Skeletal muscle tissue (tissue), 4 donors: ENCODE results near the gene ITGA2. TPM values are rescaled to one million over a fixed set of nuclear protein-coding genes. Genes with fewer than 3 reads are reported as not detected.
"Not testable (repeated sequence)": the region's sequence is repeated elsewhere in the genome, so short reads cannot be mapped to it uniquely, and the experiment has no call there.

ENCODE experiments used
- H3K27ac ChIP-seq: one replicate; pipeline ENCODE4 v1.7.0; 2013; ENCODE audit warnings: mild to moderate bottlenecking, low read depth, low read length, inconsistent platforms
- H3K27me3 ChIP-seq, 3 donors: one replicate each; pipeline ENCODE4 v1.7.0; 2013; ENCODE audit warnings: low read length in 3 of 3; ENCODE audit not compliant: control insufficient read depth in 3 of 3, insufficient read depth in 3 of 3
- H3K36me3 ChIP-seq, 3 donors: one replicate each; pipeline ENCODE4 v1.7.0; 2013; ENCODE audit warnings: low read length in 3 of 3; ENCODE audit not compliant: control insufficient read depth in 3 of 3, insufficient read depth in 3 of 3
- H3K4me1 ChIP-seq, 3 donors: one replicate each; pipeline ENCODE4 v1.7.0; 2013; ENCODE audit warnings: low read length in 3 of 3, mild to moderate bottlenecking in 3 of 3; ENCODE audit not compliant: control insufficient read depth in 3 of 3, insufficient read depth in 3 of 3
- H3K4me3 ChIP-seq, 3 donors: one replicate each; pipeline ENCODE4 v1.7.0; 2013; ENCODE audit warnings: low read length in 3 of 3
- H3K9ac ChIP-seq, 3 donors: one replicate each; pipeline ENCODE4 v1.7.0; 2013; ENCODE audit warnings: low read length in 3 of 3, mild to moderate bottlenecking in 3 of 3, moderate library complexity in 2 of 3, low read depth in 1 of 3
- H3K9me3 ChIP-seq, 3 donors: one replicate each; pipeline ENCODE4 v1.7.0; 2013; ENCODE audit warnings: low read length in 3 of 3; ENCODE audit not compliant: control insufficient read depth in 3 of 3
- total RNA-seq: library from RNA; depleted of rRNA; stranded (reverse); fragments of >200 nt; gene quantifications from one replicate; pipeline ENCODE4 v1.2.3, GENCODE V29; 2014
- donor health status: Osteomylitis.

The ITGA2 gene
- total RNA-seq, 1 donor from 2014 or later: 15.7 TPM

- Histone ChIP-seq H3K9ac (no peak overlapping the region), H3K4me1 (no peaks in the 10 kb centered on the region), H3K27ac (no peak overlapping the region), H3K36me3 (no peaks in the 10 kb centered on the region), H3K9me3 (no peaks in the 10 kb centered on the region), H3K4me3 (no peak overlapping the region), H3K27me3 (no peaks in the 10 kb centered on the region)
Measured at GRCh38 chr5:52956915-52957747, 32.0 kb upstream of the ITGA2 start.

DNA sequence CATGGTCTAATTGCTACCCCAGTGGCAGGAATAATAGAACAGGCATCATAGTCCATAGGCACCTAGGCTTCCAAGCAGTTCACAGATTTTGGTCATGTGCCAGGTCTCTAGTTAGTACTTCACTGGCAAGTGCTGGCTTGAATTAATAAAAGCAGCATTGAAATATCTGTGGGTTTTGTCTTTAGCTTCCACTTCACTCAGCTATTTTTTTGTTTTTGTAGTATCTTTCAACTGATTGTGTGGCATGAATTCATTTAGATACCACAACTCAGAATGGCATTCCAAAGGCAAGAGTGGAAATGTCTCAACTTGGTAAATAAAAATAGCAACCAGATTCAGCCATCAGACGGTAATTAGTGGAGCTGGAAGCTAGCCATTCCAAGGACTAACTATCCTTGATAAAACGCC is 27.9 kb upstream of the ITGA2 start:
- no peaks in the 10 kb centered on the region for H3K27me3 ChIP-seq
- H3K27ac ChIP-seq: no peak overlapping the region
- H3K9me3 ChIP-seq: no peaks in the 10 kb centered on the region
- no peaks in the 10 kb centered on the region for H3K4me1 ChIP-seq
- no peak overlapping the region for H3K9ac ChIP-seq
- H3K4me3 ChIP-seq: no peak overlapping the region
- H3K36me3 ChIP-seq: no peaks in the 10 kb centered on the region

- H3K4me3 ChIP-seq: no peak overlapping the region
- no peaks in the 10 kb centered on the region for H3K4me1 ChIP-seq
- H3K9ac ChIP-seq: no peak overlapping the region
- H3K9me3 ChIP-seq: no peaks in the 10 kb centered on the region
- no peaks in the 10 kb centered on the region for H3K27me3 ChIP-seq
- H3K36me3 ChIP-seq: no peaks in the 10 kb centered on the region
- H3K27ac ChIP-seq: no peak overlapping the region
Measured at GRCh38 chr5:52963636-52964035, 25.5 kb upstream of the ITGA2 start.

GRCh38 chr5:52964138-52964537 is 25.0 kb upstream of the ITGA2 start:
- no peaks in the 10 kb centered on the region for H3K27me3 ChIP-seq
- no peaks in the 10 kb centered on the region for H3K4me1 ChIP-seq
- no peaks in the 10 kb centered on the region for H3K9me3 ChIP-seq
- no peak overlapping the region for H3K9ac ChIP-seq
- H3K36me3 ChIP-seq: no peaks in the 10 kb centered on the region
- H3K27ac ChIP-seq: no peak overlapping the region
- H3K4me3 ChIP-seq: no peak overlapping the region

- H3K27me3 ChIP-seq, H3K4me3 ChIP-seq, H3K4me1 ChIP-seq, H3K9me3 ChIP-seq, H3K36me3 ChIP-seq, H3K27ac ChIP-seq, H3K9ac ChIP-seq: not testable (repeated sequence)
Measured at GRCh38 chr5:52976157-52976556, 13.0 kb upstream of the ITGA2 start.

- no peaks in the 10 kb centered on the region for H3K36me3 ChIP-seq
Measured at GRCh38 chr5:52977264-52977897, 11.8 kb upstream of the ITGA2 start.

GRCh38 chr5:52981507-52981906 is 7.6 kb upstream of the ITGA2 start:
- H3K36me3 ChIP-seq: no peaks in the 10 kb centered on the region
- H3K27me3 ChIP-seq: peaks cover 0 to 6% (median 0%) of the 10 kb centered on the region in 3 donors
- H3K27ac ChIP-seq: no peak overlapping the region
- no peaks in the 10 kb centered on the region for H3K4me1 ChIP-seq
- no peak overlapping the region for H3K4me3 ChIP-seq
- no peaks in the 10 kb centered on the region for H3K9me3 ChIP-seq
- no peak overlapping the region for H3K9ac ChIP-seq

More at GRCh38 chr5:52977264-52977897, 11.8 kb upstream of the ITGA2 start:
- H3K27me3 ChIP-seq: peaks cover 0 to 6% (median 0%) of the 10 kb centered on the region in 3 donors
- no peak overlapping the region for H3K9ac ChIP-seq
- H3K4me3 ChIP-seq: no peak overlapping the region
- H3K4me1 ChIP-seq: no peaks in the 10 kb centered on the region
- no peaks in the 10 kb centered on the region for H3K9me3 ChIP-seq
- no peak overlapping the region for H3K27ac ChIP-seq

DNA sequence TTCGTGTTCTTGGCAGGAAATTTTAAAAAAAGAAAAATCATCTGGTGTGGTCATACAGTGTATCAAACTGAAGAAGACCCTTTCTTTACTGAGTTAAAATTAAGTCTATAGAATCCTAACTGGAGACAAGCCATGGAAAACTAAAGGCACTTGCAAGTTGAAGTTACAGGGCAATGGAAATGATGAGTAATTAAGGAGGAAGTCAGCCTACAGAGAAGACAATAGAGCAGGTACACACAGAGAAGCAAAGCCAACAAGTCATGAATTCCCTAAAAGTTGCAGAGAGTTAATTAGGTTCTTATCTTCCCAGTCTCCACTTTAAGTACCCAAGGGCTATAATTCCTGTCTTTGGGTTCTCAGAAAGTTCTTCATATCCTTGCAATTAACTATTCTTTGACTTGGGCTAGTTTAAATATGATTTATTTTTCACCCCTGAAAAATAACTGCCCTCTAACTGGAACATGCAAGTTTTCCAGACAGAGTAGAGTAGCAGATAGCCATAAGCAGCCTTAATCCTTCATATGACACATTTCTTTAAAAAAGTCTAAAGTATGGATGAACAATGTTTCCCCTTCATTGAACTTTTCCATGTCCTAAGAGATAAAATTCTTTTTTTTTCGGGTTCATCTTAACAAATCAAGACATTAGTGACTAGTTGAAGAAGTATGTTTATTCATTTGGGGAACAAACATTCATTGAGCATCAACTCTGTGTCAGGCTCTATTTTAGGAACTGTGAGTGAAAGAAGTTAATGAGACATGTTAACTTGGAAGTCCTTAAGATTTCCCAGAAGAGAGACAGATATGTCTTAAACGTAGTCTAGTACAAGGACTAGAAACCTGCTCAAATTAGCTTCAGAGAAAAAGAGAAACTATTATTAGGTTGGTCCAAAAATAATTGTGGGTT is 5.2 kb upstream of the ITGA2 start:
- H3K27ac ChIP-seq: no peak overlapping the region
- H3K27me3 ChIP-seq: peaks cover 0 to 8% (median 3%) of the 10 kb centered on the region in 3 donors
- no peaks in the 10 kb centered on the region for H3K36me3 ChIP-seq
- no peak overlapping the region for H3K4me3 ChIP-seq
- H3K9me3 ChIP-seq: no peaks in the 10 kb centered on the region
- H3K4me1 ChIP-seq: peaks cover 0 to 5% (median 3%) of the 10 kb centered on the region in 3 donors
- H3K9ac ChIP-seq: no peak overlapping the region

- no peaks in the 10 kb centered on the region for H3K9me3 ChIP-seq
- H3K27ac ChIP-seq: no peak overlapping the region
- peaks cover 10 to 14% (median 11%) of the 10 kb centered on the region in 3 donors for H3K4me1 ChIP-seq
- H3K36me3 ChIP-seq: no peaks in the 10 kb centered on the region
- H3K4me3 ChIP-seq: no peak overlapping the region
- H3K9ac ChIP-seq: no peak overlapping the region
- peaks cover 4 to 14% (median 11%) of the 10 kb centered on the region in 3 donors for H3K27me3 ChIP-seq
Measured at GRCh38 chr5:52985306-52985705, 3.8 kb upstream of the ITGA2 start.
